HG03520 (cell line): ENCODE data around the gene ZNF335.
"Not testable (repeated sequence)": the region's sequence is repeated elsewhere in the genome, so short reads cannot be mapped to it uniquely, and the experiment has no call there.

Source experiments
- ATAC-seq: cut with Tn5 transposase; IDR thresholded peaks from one replicate; pipeline ENCODE4 v1.9.1; 2021; ENCODE audit warnings: mild to moderate bottlenecking, moderate library complexity; ENCODE audit not compliant: unreplicated experiment

The ZNF335 gene

GRCh38 chr20:45971425-45971674 is 653 bp downstream of the ZNF335 start:
- peak; percentile 17 for ATAC-seq

DNA sequence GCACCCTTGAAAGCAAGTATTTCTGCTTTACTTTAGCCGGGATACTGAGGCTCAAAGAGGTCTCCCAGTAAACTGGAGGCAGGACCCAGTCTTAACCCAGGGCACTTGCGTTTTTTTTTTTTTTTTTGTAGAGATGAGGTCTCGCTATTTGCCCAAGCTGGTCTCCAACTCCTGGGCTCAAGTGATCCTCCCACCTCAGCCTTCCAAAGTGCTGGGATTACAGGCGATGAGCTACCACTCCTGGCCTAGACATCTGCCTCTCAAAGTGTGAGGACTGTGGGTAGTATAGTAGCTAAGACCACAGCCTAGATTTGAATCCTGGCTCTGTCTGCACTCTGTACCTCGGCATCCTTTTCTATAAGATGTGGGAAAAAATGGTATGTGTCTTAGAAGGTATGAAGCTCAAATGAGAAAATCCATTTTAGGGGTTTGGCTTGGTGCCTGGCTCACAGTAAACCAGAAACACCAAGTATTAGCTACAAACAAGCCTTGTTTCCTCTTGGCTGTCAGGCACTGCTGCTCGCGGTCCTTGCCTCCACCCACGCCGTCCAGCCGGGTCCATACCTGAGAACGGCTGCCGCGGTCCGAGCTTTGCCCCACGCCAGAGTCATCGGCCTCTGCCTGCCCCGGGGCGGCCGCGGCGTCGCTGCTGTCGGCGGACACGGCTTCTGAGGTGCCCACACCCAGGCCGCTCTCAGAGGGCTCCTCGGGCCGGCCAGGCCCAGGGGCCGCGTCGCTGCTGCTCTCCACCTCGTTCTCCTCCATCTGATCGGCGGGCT is 1.2 kb downstream of the ZNF335 start:
- no peak for ATAC-seq

DNA sequence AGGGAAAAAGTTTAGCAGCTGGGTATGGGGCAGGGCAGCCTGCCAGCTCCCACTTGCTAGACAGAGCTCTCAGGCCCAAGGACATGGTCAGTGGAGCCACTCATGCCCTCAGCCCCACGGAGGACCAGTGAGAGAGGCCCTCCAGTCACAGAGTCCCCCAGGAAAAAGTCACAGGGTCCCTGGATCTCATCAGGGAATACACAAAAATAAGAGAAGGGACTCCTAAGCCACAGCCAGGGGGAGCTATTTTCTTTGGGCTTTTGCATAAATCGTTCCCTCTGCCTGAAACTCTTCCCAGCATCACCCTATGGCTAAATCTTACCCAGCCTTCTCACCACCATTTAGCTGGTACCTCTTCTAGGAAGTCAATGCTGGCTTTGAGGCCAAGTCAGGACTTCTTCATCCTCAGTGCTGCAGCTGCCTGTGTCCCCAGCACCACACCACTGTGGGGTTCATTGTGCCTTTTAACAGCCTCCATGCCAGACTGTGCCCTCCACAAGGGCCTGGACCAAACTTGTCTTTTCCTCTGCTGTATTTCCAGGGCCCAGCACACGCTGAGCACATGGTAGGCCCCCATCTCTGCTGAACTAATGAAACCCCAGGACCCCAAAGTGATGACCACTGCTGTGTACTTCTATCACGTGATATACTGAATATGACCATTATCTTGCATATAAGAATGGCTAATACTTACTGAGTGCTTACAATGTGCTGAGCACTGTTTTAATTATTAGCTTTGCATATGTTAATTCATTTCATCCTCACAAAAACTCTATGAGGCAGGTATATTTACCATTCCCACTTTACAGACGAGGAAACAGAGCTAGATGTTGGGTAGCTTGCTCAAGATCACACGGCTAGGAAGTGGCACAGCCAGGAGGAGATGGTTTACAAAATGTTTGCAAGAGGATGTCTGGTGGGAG is 2.0 kb downstream of the ZNF335 start:
- ATAC-seq: no peak

DNA sequence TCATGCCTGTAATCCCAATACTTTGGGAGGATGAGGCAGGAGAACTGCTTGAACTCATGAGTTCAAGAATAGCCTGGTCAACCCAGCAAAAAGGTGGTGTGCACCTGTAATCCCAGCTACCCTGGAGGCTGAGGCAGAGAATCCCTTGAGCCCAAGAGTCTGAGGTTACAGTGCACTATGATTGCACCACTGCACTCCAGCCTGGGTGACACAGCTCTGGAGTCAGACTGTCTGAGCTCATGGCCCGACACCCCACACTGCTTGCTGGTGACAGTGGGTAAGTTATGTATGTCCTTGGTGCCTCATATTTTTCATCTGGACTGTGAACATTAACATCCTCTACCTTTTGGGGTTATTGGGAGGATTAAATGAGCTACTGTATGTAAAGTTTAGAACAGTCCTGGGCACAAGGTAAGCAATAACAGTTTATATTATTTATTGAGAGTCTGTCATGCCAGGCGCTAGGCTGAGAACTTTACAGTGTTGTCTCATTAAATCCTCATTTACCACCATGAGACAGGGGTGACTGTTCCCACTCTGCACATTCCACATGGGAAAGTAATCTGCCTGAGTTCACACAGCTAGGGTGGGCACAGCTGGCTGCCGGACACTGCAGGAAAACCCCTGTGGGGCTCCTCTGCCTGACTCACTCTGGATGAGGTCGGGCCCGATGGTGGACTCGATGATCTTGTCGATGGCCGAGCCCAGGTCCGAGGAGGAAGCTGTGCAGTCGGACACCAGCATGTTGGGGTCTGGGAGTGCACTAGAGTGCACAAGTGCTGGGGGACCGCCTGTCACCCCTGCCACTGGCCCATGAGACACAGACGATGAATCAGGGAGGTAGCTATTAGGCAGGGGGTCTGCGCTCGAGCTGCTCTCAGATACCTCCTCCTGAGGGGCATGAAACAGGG is 2.9 kb downstream of the ZNF335 start:
- ATAC-seq: no peak

- ATAC-seq: no peak
Measured at GRCh38 chr20:45968081-45968671, 3.8 kb downstream of the ZNF335 start.

DNA sequence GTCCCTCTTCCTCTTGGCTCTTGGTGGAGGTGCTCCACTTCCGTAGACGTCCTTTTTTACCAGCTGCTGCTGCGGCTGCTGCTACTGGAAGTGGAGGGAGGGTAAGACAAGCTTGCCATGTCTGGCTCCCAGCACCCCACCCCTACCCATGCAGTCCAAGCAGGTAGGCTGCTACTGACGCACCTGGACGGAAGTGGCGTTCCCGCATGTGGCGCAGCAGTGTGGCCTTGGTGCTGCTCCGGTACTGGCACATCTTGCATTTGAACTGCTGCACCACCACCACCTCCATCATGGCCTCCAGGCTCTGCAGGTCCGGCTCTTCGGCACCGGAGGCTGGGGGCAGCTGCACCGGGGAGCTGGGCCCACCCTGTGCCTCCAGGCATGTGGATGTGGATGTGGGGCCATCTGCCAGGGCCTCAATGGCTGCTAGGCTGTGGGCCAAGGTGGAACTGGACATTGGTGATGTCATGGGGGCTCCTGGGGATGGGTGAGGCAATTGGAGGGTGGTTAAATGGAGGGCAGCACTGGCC is 4.4 kb downstream of the ZNF335 start:
- no peak for ATAC-seq

GRCh38 chr20:45965169-45966002 is 6.6 kb downstream of the ZNF335 start:
- ATAC-seq: no peak

DNA sequence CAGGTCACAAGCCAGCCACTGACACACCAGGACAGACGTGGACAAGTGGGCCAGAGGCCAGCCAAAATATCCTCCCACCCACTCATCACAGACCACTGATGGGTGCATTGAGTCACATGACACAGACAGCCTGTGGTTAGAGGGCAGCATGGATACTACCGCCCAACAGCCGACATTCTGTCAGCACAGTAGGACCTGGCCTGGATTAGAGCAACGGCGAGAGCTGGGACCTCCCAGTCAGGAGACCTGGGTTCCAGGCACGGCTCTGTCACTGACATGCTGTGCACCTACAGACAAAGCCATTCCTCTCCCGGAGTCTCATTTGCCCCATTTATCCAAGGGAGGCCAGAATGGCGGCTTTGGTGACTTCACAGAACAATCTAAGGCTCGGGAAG is 8.0 kb downstream of the ZNF335 start:
- no peak for ATAC-seq

DNA sequence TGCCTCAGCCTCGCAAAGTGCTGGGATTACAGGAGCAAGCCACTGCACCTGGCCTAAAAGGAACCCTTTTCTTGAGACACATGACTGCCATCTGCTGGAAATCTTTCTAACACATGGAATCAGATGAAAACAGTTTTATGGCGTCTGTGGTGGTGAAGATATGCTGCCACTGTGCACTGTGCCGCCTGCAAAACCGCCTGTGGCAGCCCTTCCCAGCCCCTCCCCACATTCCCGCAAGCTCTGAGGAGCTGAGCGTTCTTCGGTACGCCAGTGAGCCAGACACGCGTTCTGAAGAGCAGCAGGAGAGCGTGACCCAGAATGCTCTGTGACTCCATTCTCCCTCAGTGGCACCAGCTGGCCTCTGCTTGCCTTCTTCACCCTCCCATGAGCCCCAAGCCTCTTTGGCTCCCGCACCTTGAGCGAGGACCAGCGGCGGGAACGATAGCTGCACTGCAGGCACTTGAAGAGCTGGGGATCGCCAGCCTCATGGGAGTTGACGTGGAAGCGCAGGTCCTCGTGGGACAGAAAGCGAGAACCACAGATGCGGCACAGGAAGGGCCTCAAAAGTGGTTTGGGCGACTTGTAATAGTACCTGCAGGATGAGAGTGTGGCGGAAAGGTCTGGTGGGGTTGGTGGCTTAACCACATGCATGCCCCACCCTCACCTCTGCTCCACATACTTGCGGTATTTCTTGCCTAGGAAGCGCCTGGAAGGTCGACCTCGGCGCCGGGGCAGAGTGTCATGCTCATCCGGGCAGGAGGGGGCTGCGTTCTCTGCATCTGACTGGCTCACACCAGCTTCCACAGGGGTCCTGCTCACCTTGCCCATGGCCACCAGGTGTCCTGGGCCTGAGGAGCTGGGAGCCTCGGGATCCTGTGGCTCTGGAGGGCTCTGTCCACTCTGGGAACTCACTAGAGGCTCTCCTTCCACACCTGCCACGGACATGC is 8.7 kb downstream of the ZNF335 start:
- ATAC-seq: no peak

- no peak for ATAC-seq
Measured at GRCh38 chr20:45962031-45962755, 9.8 kb downstream of the ZNF335 start.

DNA sequence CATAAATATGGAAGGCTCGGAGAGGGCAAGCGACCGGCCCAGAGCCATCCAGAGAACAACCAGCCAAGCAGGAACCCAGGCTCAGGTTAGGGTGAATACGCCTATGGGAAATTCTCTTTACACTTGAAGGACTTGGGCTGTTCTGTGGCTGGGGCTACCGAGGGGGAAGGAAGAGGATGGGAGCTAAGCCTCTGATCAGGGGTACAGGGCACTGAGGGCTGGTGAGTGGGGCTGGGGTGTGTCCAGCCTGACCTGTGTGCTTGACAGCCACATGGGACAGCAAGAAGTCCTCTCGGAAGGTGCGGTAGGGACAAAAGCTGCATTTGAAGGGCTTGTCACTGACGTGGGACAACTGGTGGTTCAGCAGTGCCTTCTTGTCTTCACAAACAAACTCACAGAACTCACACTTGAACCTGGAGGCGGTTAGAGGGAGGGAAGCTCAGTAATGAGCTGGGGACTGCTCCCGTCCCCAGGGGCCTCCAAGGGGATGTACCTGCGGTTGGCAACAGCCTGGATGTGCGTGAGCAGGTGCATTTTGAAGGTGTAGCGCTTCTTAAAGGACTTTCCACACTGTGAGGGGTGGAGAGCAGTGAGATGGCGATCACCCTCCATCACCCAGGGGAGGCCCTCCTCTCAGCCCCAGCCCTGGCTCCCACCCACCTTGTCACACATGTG is 11.9 kb downstream of the ZNF335 start:
- ATAC-seq: no peak

GRCh38 chr20:45959126-45959525 is 12.9 kb downstream of the ZNF335 start:
- no peak for ATAC-seq

- no peak for ATAC-seq
Measured at GRCh38 chr20:45958593-45958992, 13.4 kb downstream of the ZNF335 start.

- ATAC-seq: no peak
Measured at GRCh38 chr20:45957021-45957941, 14.7 kb downstream of the ZNF335 start.

GRCh38 chr20:45956326-45956725 is 15.7 kb downstream of the ZNF335 start:
- not testable (repeated sequence) for ATAC-seq

DNA sequence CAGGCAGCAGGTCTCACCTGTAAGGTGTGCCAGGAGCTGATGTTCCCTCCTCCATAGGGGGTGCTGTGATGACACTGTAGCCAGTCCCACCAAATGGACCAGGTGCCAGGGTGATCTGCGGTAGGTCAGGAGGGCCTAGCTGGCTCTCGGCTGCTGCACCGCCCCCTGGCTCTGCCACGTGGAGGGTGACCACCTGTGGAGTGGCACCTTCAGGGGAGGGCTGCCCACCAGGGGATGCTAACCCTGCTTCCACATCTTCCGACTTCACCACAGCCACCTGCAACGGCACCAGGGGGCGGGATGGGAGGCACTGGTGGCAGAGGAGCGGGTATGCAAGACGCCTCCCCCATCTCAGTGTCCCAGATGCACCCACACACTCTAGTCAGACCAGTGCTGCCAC is 18.3 kb downstream of the ZNF335 start:
- no peak for ATAC-seq
